ENCODE results near the gene NEURL3.

The NEURL3 gene

GRCh38 chr2:96549466-96549785, 44.3 kb upstream of the NEURL3 start:
- DNase-seq (ENCODE audit: insufficient read length, low spot score), result no peak
- TF ChIP-seq TAF1 (IDR thresholded peaks at IDR 0.05; ENCODE audit: low read depth, low read length) (no peak), POLR2AphosphoS5 (IDR thresholded peaks at IDR 0.05; ENCODE audit: low read depth, low read length) (peak; percentile 61), POLR2A (IDR thresholded peaks at IDR 0.05; ENCODE audit: low read depth, low read length) (peak; percentile 67; the same call in 1 of the 2 replicates), POU2F2 (IDR thresholded peaks at IDR 0.05; ENCODE audit: low read depth, low read length) (no peak)
- no peak for FAIRE-seq

DNA sequence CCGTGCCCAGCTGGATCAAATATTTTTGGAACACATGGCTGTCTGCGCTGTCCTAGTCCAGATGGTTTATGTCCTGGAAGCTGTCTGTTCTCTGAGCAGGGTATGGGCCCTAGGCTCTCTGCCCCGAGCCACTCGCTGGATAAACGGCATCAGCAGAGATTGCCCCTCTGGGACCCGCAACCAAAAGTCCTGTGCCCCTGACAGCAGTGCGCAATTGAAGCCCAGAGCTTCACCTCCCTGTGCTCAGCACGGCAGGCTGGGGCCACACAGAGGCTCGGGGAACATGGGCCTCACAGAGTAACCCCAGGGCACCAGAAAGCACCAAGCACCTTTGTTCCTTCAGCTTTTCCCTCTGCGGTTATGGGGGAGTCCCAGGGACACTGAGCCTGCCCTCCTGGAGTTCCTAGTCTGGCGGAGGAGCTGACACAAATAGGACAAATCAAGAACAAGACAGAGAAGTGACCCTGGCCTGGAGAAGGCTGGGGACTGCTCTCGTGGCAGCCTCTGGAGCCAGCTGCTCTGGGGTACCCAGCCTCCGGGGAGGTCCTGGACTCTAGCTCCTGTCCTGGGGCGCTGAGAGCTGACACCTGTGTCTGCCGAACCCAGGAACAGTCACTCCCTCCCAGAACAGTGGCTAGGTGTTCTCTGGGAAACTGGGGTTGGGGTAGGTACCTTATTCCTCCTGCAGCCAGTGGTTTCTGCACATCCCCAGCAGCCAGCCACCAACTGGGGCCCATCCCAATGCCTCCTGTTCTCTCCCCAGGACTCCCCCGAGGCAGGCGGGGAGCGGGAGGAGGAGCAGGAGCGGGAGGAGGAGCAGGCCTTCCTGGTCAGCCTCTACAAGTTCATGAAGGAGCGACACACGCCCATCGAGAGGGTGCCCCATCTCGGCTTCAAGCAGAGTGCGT, 43.7 kb upstream of the NEURL3 start:
- FAIRE-seq, result no peak
- TF ChIP-seq POLR2AphosphoS5 (IDR thresholded peaks at IDR 0.05; ENCODE audit: low read depth, low read length) (no peak; the same call in none of the 2 replicates), TAF1 (IDR thresholded peaks at IDR 0.05; ENCODE audit: low read depth, low read length) (no peak), SPI1 (IDR thresholded peaks at IDR 0.05; ENCODE audit: low read depth, low read length) (no peak), PAX5 (IDR thresholded peaks at IDR 0.05; ENCODE audit: insufficient read depth, low read length, severe bottlenecking) (no peak), POU2F2 (IDR thresholded peaks at IDR 0.05; ENCODE audit: low read depth, low read length) (no peak), POLR2A (IDR thresholded peaks at IDR 0.05; ENCODE audit: low read depth, low read length) (no peak)

GRCh38 chr2:96547731-96548171, 42.6 kb upstream of the NEURL3 start:
- DNase-seq (ENCODE audit: insufficient read length, low spot score) (no peak), FAIRE-seq (no peak)
- TF ChIP-seq SPI1 (IDR thresholded peaks at IDR 0.05; ENCODE audit: low read depth, low read length) (no peak), TAF1 (IDR thresholded peaks at IDR 0.05; ENCODE audit: low read depth, low read length) (no peak), POLR2A (IDR thresholded peaks at IDR 0.05; ENCODE audit: low read depth, low read length) (no peak), POU2F2 (IDR thresholded peaks at IDR 0.05; ENCODE audit: low read depth, low read length) (no peak), POLR2AphosphoS5 (IDR thresholded peaks at IDR 0.05; ENCODE audit: low read depth, low read length) (no peak), PAX5 (IDR thresholded peaks at IDR 0.05; ENCODE audit: insufficient read depth, low read length, severe bottlenecking) (no peak)

More for the DNA sequence above, 43.7 kb upstream of the NEURL3 start:
- DNase-seq (ENCODE audit: insufficient read length, low spot score), result no peak

GRCh38 chr2:96547203-96547641, 42.1 kb upstream of the NEURL3 start:
- FAIRE-seq, result no peak
- no peak for DNase-seq (ENCODE audit: insufficient read length, low spot score)
- TF ChIP-seq POLR2A (IDR thresholded peaks at IDR 0.05; ENCODE audit: low read depth, low read length) (no peak), POU2F2 (IDR thresholded peaks at IDR 0.05; ENCODE audit: low read depth, low read length) (no peak), SPI1 (IDR thresholded peaks at IDR 0.05; ENCODE audit: low read depth, low read length) (no peak), TAF1 (IDR thresholded peaks at IDR 0.05; ENCODE audit: low read depth, low read length) (no peak), PAX5 (IDR thresholded peaks at IDR 0.05; ENCODE audit: insufficient read depth, low read length, severe bottlenecking) (no peak), POLR2AphosphoS5 (IDR thresholded peaks at IDR 0.05; ENCODE audit: low read depth, low read length) (no peak)

GRCh38 chr2:96546797-96547196, 41.6 kb upstream of the NEURL3 start:
- DNase-seq (ENCODE audit: insufficient read length, low spot score), result no peak
- TF ChIP-seq TAF1 (IDR thresholded peaks at IDR 0.05; ENCODE audit: low read depth, low read length) (no peak), SPI1 (IDR thresholded peaks at IDR 0.05; ENCODE audit: low read depth, low read length) (no peak), POLR2A (IDR thresholded peaks at IDR 0.05; ENCODE audit: low read depth, low read length) (no peak), POU2F2 (IDR thresholded peaks at IDR 0.05; ENCODE audit: low read depth, low read length) (no peak), POLR2AphosphoS5 (IDR thresholded peaks at IDR 0.05; ENCODE audit: low read depth, low read length) (no peak), PAX5 (IDR thresholded peaks at IDR 0.05; ENCODE audit: insufficient read depth, low read length, severe bottlenecking) (no peak)
- no peak for FAIRE-seq

GRCh38 chr2:96546321-96546720, 41.2 kb upstream of the NEURL3 start:
- TF ChIP-seq POLR2AphosphoS5 (IDR thresholded peaks at IDR 0.05; ENCODE audit: low read depth, low read length) (no peak), POLR2A (IDR thresholded peaks at IDR 0.05; ENCODE audit: low read depth, low read length) (0 out of 2 replicates have a peak, but pooled peaks have one; percentile 1), POU2F2 (IDR thresholded peaks at IDR 0.05; ENCODE audit: low read depth, low read length) (0 out of 2 replicates have a peak, but pooled peaks have one; percentile 19)
- no peak for FAIRE-seq
- no peak for DNase-seq (ENCODE audit: insufficient read length, low spot score)

DNA sequence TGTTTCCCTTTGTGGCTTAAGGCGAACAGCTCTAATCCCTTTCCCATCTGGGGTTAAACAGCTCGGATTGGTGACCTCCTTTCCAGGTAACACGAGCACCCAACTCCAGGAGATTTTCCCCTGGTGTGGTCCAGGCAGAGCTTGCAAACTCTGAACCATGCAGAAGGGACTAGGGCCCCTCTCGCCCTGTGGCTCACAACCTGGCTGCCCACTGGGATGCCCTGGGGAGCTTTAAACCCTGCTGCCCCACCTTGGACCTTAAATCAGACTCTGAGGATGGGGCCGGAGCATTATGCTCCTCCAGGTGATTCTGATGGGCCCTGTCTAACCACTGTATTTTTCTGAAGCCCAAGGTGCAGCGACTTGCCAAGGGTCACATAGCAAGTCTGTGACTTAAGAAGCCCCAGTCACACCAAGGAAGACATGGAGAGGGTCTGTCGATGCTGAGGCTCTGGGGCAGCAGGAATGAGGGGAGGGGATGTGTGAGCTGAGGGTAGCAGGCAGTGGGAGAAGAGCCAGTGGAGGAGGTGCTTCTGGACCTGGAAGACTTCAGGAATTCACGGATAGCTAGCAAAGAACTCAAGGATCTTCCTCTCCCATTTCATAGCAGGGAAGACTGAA, 37.3 kb upstream of the NEURL3 start:
- no peak for TF ChIP-seq POU2F2 (IDR thresholded peaks at IDR 0.05; ENCODE audit: low read depth, low read length)
- TF ChIP-seq TAF1 (IDR thresholded peaks at IDR 0.05; ENCODE audit: low read depth, low read length), result no peak
- no peak for TF ChIP-seq PAX5 (IDR thresholded peaks at IDR 0.05; ENCODE audit: insufficient read depth, low read length, severe bottlenecking)
- no peak; the same call in 1 of the 2 replicates for TF ChIP-seq POLR2AphosphoS5 (IDR thresholded peaks at IDR 0.05; ENCODE audit: low read depth, low read length)
- TF ChIP-seq SPI1 (IDR thresholded peaks at IDR 0.05; ENCODE audit: low read depth, low read length), result no peak
- no peak; the same call in 1 of the 2 replicates for TF ChIP-seq POLR2A (IDR thresholded peaks at IDR 0.05; ENCODE audit: low read depth, low read length)
- no peak for FAIRE-seq
- no peak for DNase-seq (ENCODE audit: insufficient read length, low spot score)

GRCh38 chr2:96541398-96542152, 36.4 kb upstream of the NEURL3 start:
- TF ChIP-seq POLR2AphosphoS5 (IDR thresholded peaks at IDR 0.05; ENCODE audit: low read depth, low read length), result no peak; the same call in none of the 2 replicates
- TF ChIP-seq TAF1 (IDR thresholded peaks at IDR 0.05; ENCODE audit: low read depth, low read length), result no peak
- no peak; the same call in 1 of the 2 replicates for TF ChIP-seq POLR2A (IDR thresholded peaks at IDR 0.05; ENCODE audit: low read depth, low read length)
- TF ChIP-seq POU2F2 (IDR thresholded peaks at IDR 0.05; ENCODE audit: low read depth, low read length), result no peak
- no peak for TF ChIP-seq PAX5 (IDR thresholded peaks at IDR 0.05; ENCODE audit: insufficient read depth, low read length, severe bottlenecking)
- no peak for TF ChIP-seq SPI1 (IDR thresholded peaks at IDR 0.05; ENCODE audit: low read depth, low read length)
- DNase-seq (ENCODE audit: insufficient read length, low spot score) (no peak), FAIRE-seq (peak; percentile 20)

DNA sequence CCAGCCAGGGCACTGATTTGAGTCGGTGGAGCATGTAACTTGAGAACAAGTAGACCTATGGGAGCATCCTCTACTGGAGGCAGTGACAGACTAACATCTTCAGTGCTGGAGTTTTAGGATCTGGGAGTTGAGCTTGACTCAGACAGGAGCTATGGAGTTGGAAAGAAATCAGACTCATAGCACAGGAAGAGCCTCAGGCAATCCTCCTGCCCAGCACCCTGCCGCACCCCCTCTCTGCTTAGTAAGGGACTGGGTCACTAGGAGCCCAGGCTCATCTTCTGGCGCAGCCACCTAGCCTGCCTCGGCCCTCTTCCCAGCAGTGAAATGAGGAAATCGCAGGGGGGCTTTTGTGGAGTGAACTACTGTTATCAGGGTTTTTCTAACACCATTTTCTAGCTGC, 35.0 kb upstream of the NEURL3 start:
- no peak for TF ChIP-seq SPI1 (IDR thresholded peaks at IDR 0.05; ENCODE audit: low read depth, low read length)
- no peak for TF ChIP-seq POLR2A (IDR thresholded peaks at IDR 0.05; ENCODE audit: low read depth, low read length)
- TF ChIP-seq POLR2AphosphoS5 (IDR thresholded peaks at IDR 0.05; ENCODE audit: low read depth, low read length), result 0 out of 2 replicates have a peak, but pooled peaks have one; percentile 40
- FAIRE-seq (no peak), DNase-seq (ENCODE audit: insufficient read length, low spot score) (no peak)

Data from GM12891 (cell line).